Liver (tissue), 10 donors: ENCODE results near the gene PDIA3. TPM values are rescaled to one million over a fixed set of nuclear protein-coding genes. Genes with fewer than 3 reads are reported as not detected.

Experiments
- DNase-seq: peaks from one replicate; pipeline ENCODE4 v3.0.0-alpha.2; 2017; ENCODE audit warnings: low spot score
- H3K27ac ChIP-seq, 2 donors: one replicate each; pipeline ENCODE4 v1.7.0; 2013; ENCODE audit warnings: inconsistent platforms in 2 of 2, low read length in 2 of 2, control low read depth in 1 of 2, low read depth in 1 of 2, mild to moderate bottlenecking in 1 of 2
- H3K27me3 ChIP-seq, 4 donors: one replicate each; pipeline versions ENCODE4 v1.6.1 to v1.7.0; 2013; ENCODE audit warnings: low read length in 3 of 4, inconsistent platforms in 1 of 4, mild to moderate bottlenecking in 1 of 4, moderate library complexity in 1 of 4; ENCODE audit not compliant: control insufficient read depth in 4 of 4, insufficient read depth in 4 of 4
- H3K36me3 ChIP-seq, 4 donors: one replicate each; pipeline versions ENCODE4 v1.6.1 to v1.7.0; 2013; ENCODE audit warnings: low read length in 3 of 4, mild to moderate bottlenecking in 3 of 4, low read depth in 1 of 4, moderate library complexity in 1 of 4; ENCODE audit not compliant: control insufficient read depth in 4 of 4, insufficient read depth in 3 of 4
- H3K4me1 ChIP-seq, 4 donors: one replicate each; pipeline versions ENCODE4 v1.6.1 to v1.7.0; 2013; ENCODE audit warnings: low read length in 3 of 4, mild to moderate bottlenecking in 3 of 4, moderate library complexity in 1 of 4; ENCODE audit not compliant: control insufficient read depth in 4 of 4, insufficient read depth in 4 of 4
- H3K4me3 ChIP-seq, 3 donors: one replicate each; pipeline versions ENCODE4 v1.6.1 to v1.7.0; 2013; ENCODE audit warnings: low read length in 3 of 3, control low read depth in 1 of 3, low read depth in 1 of 3, mild to moderate bottlenecking in 1 of 3
- H3K9ac ChIP-seq, 2 donors: one replicate each; pipeline ENCODE4 v1.7.0; 2013; ENCODE audit warnings: low read length in 2 of 2, mild to moderate bottlenecking in 2 of 2, moderate library complexity in 2 of 2, control low read depth in 1 of 2, low read depth in 1 of 2
- H3K9me3 ChIP-seq, 4 donors: one replicate each; pipeline versions ENCODE4 v1.6.1 to v1.7.0; 2013; ENCODE audit warnings: low read length in 3 of 4; ENCODE audit not compliant: control insufficient read depth in 4 of 4
- HNF4G ChIP-seq: IDR thresholded peaks from 2 replicates; pipeline ENCODE4 v1.6.1; 2016; ENCODE audit warnings: antibody characterized with exemption
- NR2F2 ChIP-seq: IDR thresholded peaks from 2 replicates; pipeline ENCODE4 v1.6.1; 2016; ENCODE audit warnings: antibody characterized with exemption
- RXRA ChIP-seq, 2 donors: IDR thresholded peaks; 2 replicates each; pipeline ENCODE4 v1.6.1; 2017 to 2018; ENCODE audit warnings: antibody characterized with exemption in 2 of 2, mild to moderate bottlenecking in 1 of 2
- SP1 ChIP-seq: IDR thresholded peaks from 2 replicates; pipeline ENCODE4 v1.6.1; 2018; ENCODE audit warnings: antibody characterized with exemption, mild to moderate bottlenecking
- ZBTB33 ChIP-seq: IDR thresholded peaks from 2 replicates; pipeline ENCODE4 v1.6.1; 2016; ENCODE audit warnings: antibody characterized with exemption
- WGBS: extraction: QIAGEN DNeasy Blood & Tissue Kit; methylation state at CpG from one replicate; pipeline ENCODE4 v1.1.7; 2013; 5-methylcytosine and 5-hydroxymethylcytosine counted together
- polyA plus RNA-seq, 2 donors: library from polyadenylated mRNA; stranded (reverse) in 1 of 2; unstranded in 1 of 2; fragments of 200-250 nt in 1 of 2; fragments of >200 nt in 1 of 2; fragmentation: Nextera tagmentation in 1 of 2; extraction: Ambion mirVana in 1 of 2; gene quantifications; one replicate each; pipeline versions ENCODE4 v1.2.1 to v1.2.3, GENCODE V29; 2013 to 2015
- small RNA-seq: library from RNA; depleted of rRNA; stranded (forward); fragments of <200 nt; gene quantifications from one replicate; pipeline ENCODE3, GENCODE V24; 2014
- total RNA-seq, 2 donors: library from RNA; depleted of rRNA; stranded (reverse); fragments of >200 nt; gene quantifications; one replicate each; pipeline ENCODE4 v1.2.3, GENCODE V29; 2014
- donor health status: healthy.
- donor health status: healthy.
- donor health status: healthy.
- donor health status: healthy.
- donor health status: healthy.

PDIA3 gene
- total and polyA plus RNA-seq, 4 donors: 109 to 328 (median 215) TPM

DNA sequence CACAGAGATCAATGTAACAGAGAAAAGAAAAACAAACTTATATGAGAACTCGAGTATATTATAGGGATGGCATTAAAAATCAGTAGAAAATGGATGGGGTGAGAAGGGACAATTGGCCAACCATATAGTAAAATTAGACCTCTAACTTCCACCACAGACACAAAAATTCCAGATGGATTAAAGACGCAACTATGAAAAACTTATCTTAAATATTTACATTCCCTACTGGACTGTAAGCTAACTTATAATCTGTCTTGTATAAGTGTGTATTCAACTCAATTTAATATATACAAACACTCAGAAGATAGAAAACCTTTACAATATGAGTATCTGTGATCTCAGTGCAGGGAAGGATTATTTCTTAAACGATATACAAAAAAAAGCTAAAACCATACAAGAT lies 75.3 kb downstream of the PDIA3 start:
- no peak for TF ChIP-seq ZBTB33
- TF ChIP-seq RXRA (IDR thresholded peaks at IDR 0.05): no peak
- no peak for TF ChIP-seq HNF4G
- TF ChIP-seq SP1: no peak
- no peak for TF ChIP-seq NR2F2
- no peak overlapping the region for H3K27ac ChIP-seq
- no peak for DNase-seq
- no peak overlapping the region for H3K9ac ChIP-seq
- H3K4me1 ChIP-seq: peaks cover 9 to 12% (median 11%) of the 10 kb centered on the region in 4 donors
- WGBS: 69% methylated on average over 3 of the region's 3 CpGs
- H3K36me3 ChIP-seq: peaks cover 0 to 7% (median 3%) of the 10 kb centered on the region in 4 donors
- no peak overlapping the region for H3K4me3 ChIP-seq
- no peaks in the 10 kb centered on the region for H3K27me3 ChIP-seq
- H3K9me3 ChIP-seq: no peaks in the 10 kb centered on the region

Small RNA genes lying within 50 kb of the gene (small RNA-seq; reads per million reads assigned to genes)
- gene MIR1282: not detected
- gene RNU6-353P: not detected
- not detected for gene RNU6-354P

Other genes with a start within 250 kb of the PDIA3 start
- gene MAP1A, start 228.8 kb upstream of the PDIA3 start, total RNA-seq: under 1 TPM; 0.42 to 0.89 TPM
- under 1 TPM; 0.11 to 0.15 TPM for gene MAP1A, start 228.8 kb upstream of the PDIA3 start, polyA plus RNA-seq
- gene PPIP5K1, start 156.2 kb upstream of the PDIA3 start, total RNA-seq: 10 to 100 TPM; 11.9 to 18.2 TPM
- 1 to 10 TPM; 2.5 to 5.4 TPM for gene PPIP5K1, start 156.2 kb upstream of the PDIA3 start, polyA plus RNA-seq
- under 1 TPM in 1 of 2 donors, not detected in 1; 0.37 TPM for gene CKMT1B, start 152.4 kb upstream of the PDIA3 start, total RNA-seq
- gene CKMT1B, start 152.4 kb upstream of the PDIA3 start, polyA plus RNA-seq: under 1 TPM in 1 of 2 donors, not detected in 1; 0.03 TPM
- gene STRC, start 127.6 kb upstream of the PDIA3 start, total RNA-seq: under 1 TPM in 1 of 2 donors, not detected in 1; 0.25 TPM
- gene STRC, start 127.6 kb upstream of the PDIA3 start, polyA plus RNA-seq: under 1 TPM; 0.02 to 0.29 TPM
- 1 to 10 TPM in 1 of 2 donors, under 1 TPM in 1; 0.33 to 3.4 TPM for gene CATSPER2, start 97.6 kb upstream of the PDIA3 start, total RNA-seq
- gene CATSPER2, start 97.6 kb upstream of the PDIA3 start, polyA plus RNA-seq: under 1 TPM; 0.16 to 0.74 TPM
- gene CKMT1A, start 52.6 kb upstream of the PDIA3 start, total RNA-seq: under 1 TPM in 1 of 2 donors, not detected in 1; 0.65 TPM
- not detected for gene CKMT1A, start 52.6 kb upstream of the PDIA3 start, polyA plus RNA-seq
- gene ELL3, start 30.5 kb downstream of the PDIA3 start, total RNA-seq: under 1 TPM; 0.89 to 0.92 TPM
- 1 to 10 TPM in 1 of 2 donors, under 1 TPM in 1; 0.74 to 1.4 TPM for gene ELL3, start 30.5 kb downstream of the PDIA3 start, polyA plus RNA-seq
- gene SERF2, start 45.9 kb downstream of the PDIA3 start, total RNA-seq: 100 to 1,000 TPM; 195 to 480 TPM
- 1,000 to 10,000 TPM; 1,197 to 1,329 TPM for gene SERF2, start 45.9 kb downstream of the PDIA3 start, polyA plus RNA-seq
- gene SERINC4, start 53.8 kb downstream of the PDIA3 start, total RNA-seq: not detected
- gene SERINC4, start 53.8 kb downstream of the PDIA3 start, polyA plus RNA-seq: under 1 TPM in 1 of 2 donors, not detected in 1; 0.06 TPM
- gene HYPK, start 54.2 kb downstream of the PDIA3 start, total RNA-seq: 1 to 10 TPM; 4.8 to 7.9 TPM
- 10 to 100 TPM in 1 of 2 donors, 1 to 10 TPM in 1; 6.8 to 18.7 TPM for gene HYPK, start 54.2 kb downstream of the PDIA3 start, polyA plus RNA-seq
- gene MFAP1, start 78.3 kb downstream of the PDIA3 start, total RNA-seq: 1 to 10 TPM; 8.1 to 8.3 TPM
- 1 to 10 TPM; 7.9 to 8.1 TPM for gene MFAP1, start 78.3 kb downstream of the PDIA3 start, polyA plus RNA-seq
- 10 to 100 TPM in 1 of 2 donors, under 1 TPM in 1; 0.84 to 17.4 TPM for gene WDR76, start 80.6 kb downstream of the PDIA3 start, total RNA-seq
- under 1 TPM; 0.44 to 0.78 TPM for gene WDR76, start 80.6 kb downstream of the PDIA3 start, polyA plus RNA-seq